GM18870 (cell line): ENCODE data around the gene C18orf54.
"Not testable (repeated sequence)": the region's sequence is repeated elsewhere in the genome, so short reads cannot be mapped to it uniquely, and the experiment has no call there.

Experiments
- ATAC-seq: cut with Tn5 transposase; IDR thresholded peaks from one replicate; pipeline ENCODE4 v1.9.1; 2021; ENCODE audit warnings: moderate library complexity; ENCODE audit not compliant: unreplicated experiment

The C18orf54 gene

DNA sequence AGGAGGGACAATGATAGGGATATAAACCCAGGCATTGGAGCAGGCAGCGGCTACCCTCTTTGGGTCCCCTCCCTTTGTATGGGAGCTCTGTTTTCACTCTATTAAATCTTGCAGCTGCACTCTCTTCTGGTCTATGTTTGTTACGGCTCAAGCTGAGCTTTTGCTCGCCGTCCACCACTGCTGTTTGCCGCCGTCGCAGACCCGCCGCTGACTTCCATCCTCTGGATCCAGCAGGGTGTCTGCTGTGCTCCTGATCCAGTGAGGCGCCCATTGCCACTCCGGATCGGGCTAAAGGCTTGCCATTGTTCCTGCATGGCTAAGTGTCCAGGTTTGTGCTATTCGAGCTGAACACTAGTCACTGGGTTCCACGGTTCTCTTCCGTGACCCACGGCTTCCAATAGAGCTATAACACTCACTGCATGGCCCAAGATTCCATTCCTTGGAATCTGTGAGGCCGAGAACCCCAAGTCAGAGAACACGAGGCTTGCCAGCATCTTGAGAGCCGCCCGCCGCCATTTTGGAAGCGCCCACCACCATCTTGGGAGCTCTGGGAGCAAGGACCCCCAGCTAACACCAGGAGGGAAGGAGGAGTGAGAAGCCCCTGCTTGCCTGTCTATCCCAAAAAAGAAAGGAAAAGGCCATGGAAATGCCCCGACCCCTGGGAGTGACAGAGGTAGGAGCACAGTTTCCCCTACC is 29.2 kb downstream of the C18orf54 start:
- ATAC-seq = not testable (repeated sequence)

- no peak for ATAC-seq
Measured at GRCh38 chr18:54387631-54388030, 29.9 kb downstream of the C18orf54 start.

GRCh38 chr18:54388203-54389142 is 30.8 kb downstream of the C18orf54 start:
- peak; percentile 91 for ATAC-seq

DNA sequence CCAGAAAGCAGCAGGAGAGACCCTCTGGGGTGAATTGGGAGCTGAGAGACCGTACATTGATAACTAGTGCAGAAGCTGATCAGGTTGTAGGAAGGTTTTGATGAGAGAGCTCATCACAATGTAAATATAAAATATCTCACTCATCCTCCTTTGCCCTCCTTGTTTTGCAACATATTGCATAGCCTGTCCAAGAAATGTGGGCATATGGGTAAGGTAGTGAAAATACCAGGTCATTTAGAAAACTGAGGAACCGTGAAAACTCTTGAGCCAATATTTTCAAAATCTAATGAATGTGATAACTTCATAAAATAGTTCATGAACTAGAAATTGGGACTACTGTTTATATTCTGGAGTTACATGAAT is 31.4 kb downstream of the C18orf54 start:
- ATAC-seq = no peak

GRCh38 chr18:54390838-54391237 is 33.1 kb downstream of the C18orf54 start:
- no peak for ATAC-seq

DNA sequence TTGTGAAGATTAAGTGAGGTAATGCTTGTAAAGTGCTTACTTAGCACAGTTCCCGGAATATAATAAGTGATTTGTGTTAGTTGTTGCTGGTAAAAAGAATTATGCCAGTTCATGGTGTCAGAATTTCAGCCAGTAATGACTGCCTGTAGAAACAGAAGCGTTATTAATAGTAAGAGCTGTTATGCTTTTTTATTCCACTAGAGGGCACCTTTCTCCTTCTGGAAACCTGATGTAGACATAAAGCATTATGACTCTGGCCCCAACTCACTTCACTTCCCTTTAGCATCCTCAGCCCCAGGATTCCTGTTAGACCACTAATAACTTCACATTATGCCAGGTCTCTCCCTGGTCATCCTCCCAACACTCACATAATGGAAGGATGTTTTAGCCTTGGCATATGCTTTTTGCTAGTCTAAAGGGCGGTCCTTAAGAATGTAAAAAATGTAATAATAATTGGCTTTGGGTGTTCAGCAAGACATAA is 34.9 kb downstream of the C18orf54 start:
- peak; percentile 43 for ATAC-seq

GRCh38 chr18:54393648-54394294 is 36.1 kb downstream of the C18orf54 start:
- no peak for ATAC-seq

GRCh38 chr18:54396760-54397159 is 39.1 kb downstream of the C18orf54 start:
- ATAC-seq = no peak

DNA sequence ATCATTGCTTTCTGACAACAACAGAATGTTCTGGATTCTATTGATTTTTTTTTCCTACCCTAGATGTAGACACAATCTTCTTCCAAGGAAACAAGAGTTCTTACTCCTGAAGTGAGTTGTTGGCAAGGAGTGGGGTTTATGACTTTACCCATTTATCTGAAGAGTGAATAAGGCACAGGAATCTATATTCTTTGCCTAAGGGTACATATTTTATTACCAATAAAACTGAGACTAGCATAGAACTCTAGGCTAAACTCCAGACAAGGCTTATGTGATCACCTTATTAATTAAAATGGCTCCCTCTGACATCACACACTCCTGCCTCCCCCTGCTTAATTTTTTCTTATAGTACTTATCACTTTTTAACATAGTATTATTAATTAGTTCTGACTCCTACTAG is 47.6 kb downstream of the C18orf54 start:
- no peak for ATAC-seq

DNA sequence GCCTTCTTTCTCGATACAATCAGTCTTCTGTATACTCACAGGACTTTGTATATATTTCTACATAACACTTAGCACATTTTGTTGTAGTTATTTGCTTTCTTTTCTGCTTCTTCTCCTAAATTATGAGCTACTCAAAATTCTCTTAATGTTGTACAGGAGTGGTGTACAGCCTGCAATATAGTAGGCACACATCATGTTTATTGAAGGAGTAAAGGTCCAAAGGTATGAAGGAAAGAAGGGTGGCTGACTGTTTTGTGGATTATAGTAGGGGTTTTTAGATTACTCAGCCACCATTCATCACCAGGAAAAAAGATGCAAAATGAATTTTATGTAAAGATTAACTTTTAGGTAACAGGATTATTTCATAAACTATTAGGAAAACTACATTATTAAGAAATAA is 54.1 kb downstream of the C18orf54 start:
- ATAC-seq = no peak

DNA sequence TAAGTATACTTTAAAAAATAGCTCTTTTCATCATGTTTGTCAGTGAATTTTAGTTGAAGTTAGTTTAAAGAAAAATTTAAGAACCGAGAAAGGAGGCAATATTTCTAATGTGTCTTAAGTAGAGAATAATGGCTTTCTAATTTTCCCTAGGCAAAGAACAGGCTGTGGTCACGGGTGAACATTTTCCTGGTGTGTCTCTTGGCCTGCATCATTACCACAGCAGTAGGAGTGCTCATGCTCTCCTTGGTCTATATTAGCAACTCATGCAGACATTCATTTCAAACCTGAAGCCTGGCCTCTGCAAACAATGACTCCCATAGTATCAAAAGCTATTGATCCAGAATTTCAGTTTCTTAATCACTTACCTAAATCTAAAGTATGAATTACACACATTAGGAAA is 57.4 kb downstream of the C18orf54 start:
- ATAC-seq = no peak

- no peak for ATAC-seq
Measured at GRCh38 chr18:54416436-54416835, 58.7 kb downstream of the C18orf54 start.

- ATAC-seq = no peak
Measured at GRCh38 chr18:54423831-54424230, 66.1 kb downstream of the C18orf54 start.

DNA sequence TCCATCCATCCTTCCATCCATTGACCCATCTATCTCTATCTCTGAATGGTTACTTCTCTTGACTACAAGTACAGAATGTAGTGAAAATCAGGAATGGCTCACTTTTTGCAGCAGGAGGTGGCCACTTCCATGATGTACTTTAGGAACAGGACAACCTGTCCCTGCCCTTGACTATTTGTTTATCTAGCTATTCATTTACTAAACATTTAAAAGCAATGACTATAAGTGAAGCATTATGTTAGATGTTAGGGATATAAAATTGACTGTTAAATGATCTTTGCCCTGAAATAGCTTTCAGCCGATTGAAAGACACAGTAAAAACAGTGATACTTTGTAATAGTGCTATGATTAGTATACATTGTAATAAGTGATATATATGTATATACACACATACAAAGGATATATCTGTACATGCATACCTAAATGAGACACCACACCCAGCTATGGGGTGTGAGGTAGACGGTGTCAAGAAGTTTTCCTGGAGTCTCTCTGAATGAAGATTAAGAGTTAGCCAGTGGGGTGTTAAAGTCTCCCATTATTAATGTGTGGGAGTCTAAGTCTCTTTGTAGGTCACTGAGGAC is 68.5 kb downstream of the C18orf54 start:
- ATAC-seq = no peak
